Suprapubic skin (tissue), 4 donors: Measurements from ENCODE around the gene FIGN. TPM values are rescaled to one million over a fixed set of nuclear protein-coding genes. Genes with fewer than 3 reads are reported as not detected.

Experiments
- DNase-seq, 2 donors: peaks; one replicate each; pipeline ENCODE4 v3.0.0-alpha.2; 2019; ENCODE audit warnings: low spot score in 2 of 2
- H3K27ac ChIP-seq: fragments of 200-600 bp; sonication (generic); one replicate; pipeline ENCODE4 v1.5.1; 2019
- H3K27me3 ChIP-seq: fragments of 200-600 bp; sonication (generic); one replicate; pipeline ENCODE4 v1.5.1; 2019
- H3K36me3 ChIP-seq: fragments of 200-600 bp; sonication (generic); one replicate; pipeline ENCODE4 v1.5.1; 2019
- H3K4me1 ChIP-seq: fragments of 200-600 bp; sonication (generic); one replicate; pipeline ENCODE4 v1.5.1; 2019
- H3K4me3 ChIP-seq: fragments of 200-600 bp; sonication (generic); one replicate; pipeline ENCODE4 v1.5.1; 2019; ENCODE audit warnings: mild to moderate bottlenecking
- H3K9me3 ChIP-seq: fragments of 200-600 bp; sonication (generic); one replicate; pipeline ENCODE4 v1.5.1; 2019
- CTCF ChIP-seq, 2 donors: fragments of 200-600 bp in 1 of 2; fragments of 450-650 bp in 1 of 2; sonication (generic) in 1 of 2; IDR thresholded peaks; one replicate each; pipeline ENCODE4 v1.5.1; 2016 to 2019; ENCODE audit warnings: antibody characterized with exemption in 2 of 2, mild to moderate bottlenecking in 1 of 2, moderate library complexity in 1 of 2
- EP300 ChIP-seq: sonication (generic); formaldehyde crosslinking; IDR thresholded peaks from one replicate; pipeline ENCODE4 v1.6.1; 2017; ENCODE audit warnings: antibody characterized with exemption
- POLR2A ChIP-seq, 2 donors: fragments of 450-650 bp; IDR thresholded peaks; one replicate each; pipeline ENCODE4 v1.6.1; 2017; ENCODE audit warnings: antibody characterized with exemption in 2 of 2, mild to moderate bottlenecking in 2 of 2, moderate library complexity in 2 of 2
- POLR2AphosphoS5 ChIP-seq, 3 donors: sonication (generic); formaldehyde crosslinking; IDR thresholded peaks; one replicate each; pipeline ENCODE4 v1.6.1; 2017; ENCODE audit warnings: antibody characterized with exemption in 3 of 3
- WGBS: methylation state at CpG from one replicate; pipeline ENCODE4 v1.1.5; 2018; 5-methylcytosine and 5-hydroxymethylcytosine counted together
- total RNA-seq, 4 donors: library from RNA; depleted of rRNA; stranded (reverse); fragments of >200 nt; gene quantifications; one replicate each; pipeline ENCODE4 v1.1.0, GENCODE V29; 2016

The FIGN gene
- total RNA-seq, 4 donors from 2014 or later = 1.6 to 2.2 (median 1.9) TPM

- Histone ChIP-seq H3K27me3 (peaks cover 24% of the 10 kb centered on the region), H3K27ac (peak overlapping the region; percentile 69), H3K36me3 (no peaks in the 10 kb centered on the region), H3K4me3 (peak overlapping the region; percentile 75), H3K9me3 (no peaks in the 10 kb centered on the region), H3K4me1 (peaks cover 12% of the 10 kb centered on the region)
- WGBS = 50% methylated on average over 4 of the region's 4 CpGs
- no peak for TF ChIP-seq POLR2A (IDR thresholded peaks at IDR 0.05)
- no peak for TF ChIP-seq POLR2AphosphoS5 (IDR thresholded peaks at IDR 0.05)
- no peak for TF ChIP-seq EP300
- no peak for TF ChIP-seq CTCF (IDR thresholded peaks at IDR 0.05)
- DNase-seq = no peak
Observed at GRCh38 chr2:163732727-163733126, 3.1 kb downstream of the FIGN start.

GRCh38 chr2:163731735-163732134 is 4.1 kb downstream of the FIGN start:
- Histone ChIP-seq H3K27me3 (peaks cover 19% of the 10 kb centered on the region), H3K4me1 (peaks cover 10% of the 10 kb centered on the region), H3K4me3 (peak overlapping the region; percentile 75), H3K27ac (peak overlapping the region; percentile 69), H3K36me3 (no peaks in the 10 kb centered on the region), H3K9me3 (no peaks in the 10 kb centered on the region)
- DNase-seq = no peak
- TF ChIP-seq POLR2AphosphoS5 (IDR thresholded peaks at IDR 0.05) = no peak
- TF ChIP-seq CTCF (IDR thresholded peaks at IDR 0.05) = no peak
- no peak for TF ChIP-seq EP300
- TF ChIP-seq POLR2A (IDR thresholded peaks at IDR 0.05) = no peak

GRCh38 chr2:163730556-163730955 is 5.3 kb downstream of the FIGN start:
- 93% methylated on average over 1 of the region's 1 CpG for WGBS
- Histone ChIP-seq H3K27ac (no peak overlapping the region), H3K4me3 (no peak overlapping the region), H3K9me3 (no peaks in the 10 kb centered on the region), H3K27me3 (peaks cover 7% of the 10 kb centered on the region), H3K36me3 (no peaks in the 10 kb centered on the region), H3K4me1 (peaks cover 4% of the 10 kb centered on the region)
- no peak for DNase-seq
- TF ChIP-seq EP300 (no peak), POLR2AphosphoS5 (IDR thresholded peaks at IDR 0.05) (no peak), POLR2A (IDR thresholded peaks at IDR 0.05) (no peak), CTCF (IDR thresholded peaks at IDR 0.05) (no peak)

- DNase-seq = no peak
- peaks cover under 1% of the 10 kb centered on the region for H3K27me3 ChIP-seq
- no peaks in the 10 kb centered on the region for H3K36me3 ChIP-seq
- peaks cover 4% of the 10 kb centered on the region for H3K4me1 ChIP-seq
- H3K27ac ChIP-seq = no peak overlapping the region
- 75% methylated on average over 4 of the region's 4 CpGs for whole genome bisulfite sequencing
- H3K9me3 ChIP-seq = no peaks in the 10 kb centered on the region
- TF ChIP-seq CTCF (IDR thresholded peaks at IDR 0.05) (no peak), EP300 (no peak), POLR2A (IDR thresholded peaks at IDR 0.05) (no peak), POLR2AphosphoS5 (IDR thresholded peaks at IDR 0.05) (no peak)
- H3K4me3 ChIP-seq = no peak overlapping the region
Observed at GRCh38 chr2:163729636-163730273, 6.1 kb downstream of the FIGN start.

- Histone ChIP-seq H3K4me3 (no peak overlapping the region), H3K27me3 (no peaks in the 10 kb centered on the region), H3K36me3 (no peaks in the 10 kb centered on the region), H3K9me3 (no peaks in the 10 kb centered on the region), H3K27ac (no peak overlapping the region), H3K4me1 (no peaks in the 10 kb centered on the region)
- TF ChIP-seq CTCF (IDR thresholded peaks at IDR 0.05) = no peak
- TF ChIP-seq POLR2A (IDR thresholded peaks at IDR 0.05) = no peak
- no peak for TF ChIP-seq EP300
- no peak for TF ChIP-seq POLR2AphosphoS5 (IDR thresholded peaks at IDR 0.05)
- WGBS = 85% methylated on average over 4 of the region's 4 CpGs
- no peak for DNase-seq
Observed at GRCh38 chr2:163723881-163724280, 11.9 kb downstream of the FIGN start.
